GM23338 (cell line): ENCODE results near the gene TNS4. TPM values are rescaled to one million over a fixed set of nuclear protein-coding genes. Genes with fewer than 3 reads are reported as not detected.

ENCODE experiments used
- ATAC-seq: fragments of 200-7000 bp; cut with Tn5 transposase; 3 replicates; pipeline ENCODE4 v1.9.1; 2020
- DNase-seq: peaks from one replicate; pipeline ENCODE4 v3.0.0-alpha.2; 2015; ENCODE audit warnings: low spot score
- H2AFZ ChIP-seq: fragments of 200-600 bp; sonication (generic); 2 replicates; pipeline ENCODE4 v1.8.0; 2016; ENCODE audit warnings: antibody characterized with exemption, mild to moderate bottlenecking, moderate library complexity
- H3F3A ChIP-seq: fragments of 200-600 bp; sonication (generic); replicated peaks from 2 replicates; pipeline ENCODE4 v1.8.0; 2017; ENCODE audit warnings: antibody characterized with exemption, mixed run types, low read depth
- H3K27ac ChIP-seq: fragments of 200-600 bp; sonication (generic); 2 replicates; pipeline ENCODE4 v1.6.1; 2016; ENCODE audit warnings: low read depth
- H3K27me3 ChIP-seq: fragments of 200-600 bp; sonication (generic); 2 replicates; pipeline ENCODE4 v1.8.0; 2016; ENCODE audit warnings: mild to moderate bottlenecking, mixed run types, moderate library complexity; ENCODE audit not compliant: insufficient read depth
- H3K36me3 ChIP-seq: fragments of 200-600 bp; sonication (generic); 2 replicates; pipeline ENCODE4 v1.8.0; 2016; ENCODE audit warnings: mild to moderate bottlenecking; ENCODE audit not compliant: insufficient read depth
- H3K4me1 ChIP-seq: fragments of 200-600 bp; sonication (generic); 2 replicates; pipeline ENCODE4 v1.8.0; 2016; ENCODE audit warnings: mild to moderate bottlenecking, moderate library complexity; ENCODE audit not compliant: insufficient read depth
- H3K4me2 ChIP-seq: fragments of 200-600 bp; sonication (generic); 2 replicates; pipeline ENCODE4 v1.7.1; 2017; ENCODE audit warnings: mixed run types
- H3K4me3 ChIP-seq: fragments of 200-600 bp; sonication (generic); 2 replicates; pipeline ENCODE4 v1.6.1; 2016; ENCODE audit warnings: mixed run types
- H3K79me2 ChIP-seq: fragments of 200-600 bp; sonication (generic); replicated peaks from 2 replicates; pipeline ENCODE4 v1.8.0; 2017; ENCODE audit warnings: mild to moderate bottlenecking; ENCODE audit not compliant: insufficient read depth
- H3K9me2 ChIP-seq: fragments of 200-600 bp; sonication (generic); 2 replicates; pipeline ENCODE4 v1.8.0; 2017; ENCODE audit not compliant: insufficient read depth
- H4K20me1 ChIP-seq: fragments of 200-600 bp; sonication (generic); replicated peaks from 2 replicates; pipeline ENCODE4 v1.8.0; 2017; ENCODE audit warnings: mild to moderate bottlenecking; ENCODE audit not compliant: insufficient read depth
- H3K27ac Mint-ChIP-seq: 2 replicates; pipeline ENCODE4 v1.8.0; 2020; ENCODE audit warnings: inconsistent platforms, mild to moderate bottlenecking, moderate library complexity, mixed read lengths
- H3K27me3 Mint-ChIP-seq: 3 replicates; pipeline ENCODE4 v1.8.0; 2022; ENCODE audit warnings: low read depth, mild to moderate bottlenecking, moderate library complexity, mixed read lengths, inconsistent platforms; ENCODE audit not compliant: insufficient read depth, poor library complexity
- H3K36me3 Mint-ChIP-seq: 3 replicates; pipeline ENCODE4 v1.8.0; 2021; ENCODE audit warnings: low read depth, mild to moderate bottlenecking, inconsistent platforms, moderate library complexity, mixed read lengths
- H3K4me1 Mint-ChIP-seq: 3 replicates; pipeline ENCODE4 v1.8.0; 2020; ENCODE audit warnings: mild to moderate bottlenecking, inconsistent platforms, mixed read lengths
- H3K4me3 Mint-ChIP-seq: 3 replicates; pipeline ENCODE4 v1.8.0; 2021; ENCODE audit warnings: moderate library complexity, mild to moderate bottlenecking, inconsistent platforms, mixed read lengths
- H3K9me3 Mint-ChIP-seq: 3 replicates; pipeline ENCODE4 v1.8.0; 2020; ENCODE audit warnings: moderate library complexity, mild to moderate bottlenecking, inconsistent platforms, mixed read lengths
- EZH2 ChIP-seq: fragments of 200-600 bp; sonication (generic); IDR thresholded peaks from one replicate; pipeline ENCODE4 v1.8.0; 2017; ENCODE audit warnings: antibody characterized with exemption, mild to moderate bottlenecking, low read depth; ENCODE audit not compliant: unreplicated experiment
- EZH2phosphoT487 ChIP-seq: fragments of 200-600 bp; sonication (generic); IDR thresholded peaks from one replicate; pipeline ENCODE4 v1.8.1; 2018; ENCODE audit warnings: antibody characterized with exemption; ENCODE audit not compliant: unreplicated experiment
- JUNB ChIP-seq: IDR thresholded peaks from one replicate; pipeline ENCODE4 v1.6.1; 2016; ENCODE audit warnings: antibody characterized with exemption; ENCODE audit not compliant: unreplicated experiment
- NANOG ChIP-seq: IDR thresholded peaks from 2 replicates; pipeline ENCODE4 v1.6.1; 2016; ENCODE audit warnings: antibody characterized with exemption, borderline replicate concordance
- POLR2AphosphoS5 ChIP-seq: IDR thresholded peaks from 2 replicates; pipeline ENCODE4 v1.6.1; 2016; ENCODE audit warnings: antibody characterized with exemption, low read depth
- STAT1 ChIP-seq: IDR thresholded peaks from one replicate; pipeline ENCODE4 v1.6.1; 2016; ENCODE audit warnings: antibody characterized with exemption; ENCODE audit not compliant: unreplicated experiment
- ZNF114 ChIP-seq: fragments of 250-450 bp; sonication (Bioruptor Pico); IDR thresholded peaks from 2 replicates; pipeline ENCODE4 v1.5.0; 2020; ENCODE audit warnings: mild to moderate bottlenecking, moderate library complexity
- polyA plus RNA-seq: library from polyadenylated mRNA; unstranded; fragments of >200 nt; fragmentation: Nextera tagmentation; extraction: Ambion mirVana; gene quantifications from 2 replicates; pipeline ENCODE4 v1.2.1, GENCODE V29; 2016
- total RNA-seq: library from RNA; depleted of rRNA; stranded (reverse); fragments of >200 nt; shearing (Covaris generic); gene quantifications from 2 replicates; pipeline ENCODE4 v1.2.3, GENCODE V29; 2014
- TF ChIP-seq, protein P1 (sequence below): IDR thresholded peaks from 2 replicates; pipeline ENCODE4 v1.6.1; 2016; ENCODE audit warnings: antibody characterized with exemption
- TF ChIP-seq, protein P2 (sequence below): IDR thresholded peaks from one replicate; pipeline ENCODE4 v1.6.1; 2018; ENCODE audit warnings: antibody characterized with exemption; ENCODE audit not compliant: unreplicated experiment

Gene TNS4
- total and polyA plus RNA-seq, 2 experiments from 2014 or later, result 0.31 to 4.9 TPM

GRCh38 chr17:40474419-40475002 lies 26.9 kb downstream of the TNS4 start (continued):
- TF ChIP-seq JUNB (no peak), STAT1 (no peak), EZH2phosphoT487 (no peak), POLR2AphosphoS5 (no peak), ZNF114 (CRISPR knock-in tag) (no peak), EZH2 (no peak), NANOG (no peak)
- TF ChIP-seq, protein P1, sequence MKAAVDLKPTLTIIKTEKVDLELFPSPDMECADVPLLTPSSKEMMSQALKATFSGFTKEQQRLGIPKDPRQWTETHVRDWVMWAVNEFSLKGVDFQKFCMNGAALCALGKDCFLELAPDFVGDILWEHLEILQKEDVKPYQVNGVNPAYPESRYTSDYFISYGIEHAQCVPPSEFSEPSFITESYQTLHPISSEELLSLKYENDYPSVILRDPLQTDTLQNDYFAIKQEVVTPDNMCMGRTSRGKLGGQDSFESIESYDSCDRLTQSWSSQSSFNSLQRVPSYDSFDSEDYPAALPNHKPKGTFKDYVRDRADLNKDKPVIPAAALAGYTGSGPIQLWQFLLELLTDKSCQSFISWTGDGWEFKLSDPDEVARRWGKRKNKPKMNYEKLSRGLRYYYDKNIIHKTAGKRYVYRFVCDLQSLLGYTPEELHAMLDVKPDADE, result no peak

- Histone ChIP-seq H3K4me3 (no peak overlapping the region), H3K4me1 (peaks cover 15% of the 10 kb centered on the region), H2AFZ (no peak overlapping the region), H3K27ac (no peak overlapping the region), H3K9me2 (no peaks in the 10 kb centered on the region), H3K36me3 (no peaks in the 10 kb centered on the region), H3K4me2 (no peak overlapping the region), H3K27me3 (no peaks in the 10 kb centered on the region), H4K20me1 (no peaks in the 10 kb centered on the region), H3F3A (no peaks in the 10 kb centered on the region), H3K79me2 (no peaks in the 10 kb centered on the region)
- Mint-ChIP-seq H3K36me3 (peaks cover 21% of the 10 kb centered on the region), H3K27ac (no peak overlapping the region), H3K9me3 (peaks cover 26% of the 10 kb centered on the region), H3K4me3 (no peak overlapping the region; the same call in 2 of the 3 replicates), H3K27me3 (peaks cover 24% of the 10 kb centered on the region), H3K4me1 (peaks cover 22% of the 10 kb centered on the region)
- ATAC-seq, result no peak
- DNase-seq, result no peak
- TF ChIP-seq, protein P2, sequence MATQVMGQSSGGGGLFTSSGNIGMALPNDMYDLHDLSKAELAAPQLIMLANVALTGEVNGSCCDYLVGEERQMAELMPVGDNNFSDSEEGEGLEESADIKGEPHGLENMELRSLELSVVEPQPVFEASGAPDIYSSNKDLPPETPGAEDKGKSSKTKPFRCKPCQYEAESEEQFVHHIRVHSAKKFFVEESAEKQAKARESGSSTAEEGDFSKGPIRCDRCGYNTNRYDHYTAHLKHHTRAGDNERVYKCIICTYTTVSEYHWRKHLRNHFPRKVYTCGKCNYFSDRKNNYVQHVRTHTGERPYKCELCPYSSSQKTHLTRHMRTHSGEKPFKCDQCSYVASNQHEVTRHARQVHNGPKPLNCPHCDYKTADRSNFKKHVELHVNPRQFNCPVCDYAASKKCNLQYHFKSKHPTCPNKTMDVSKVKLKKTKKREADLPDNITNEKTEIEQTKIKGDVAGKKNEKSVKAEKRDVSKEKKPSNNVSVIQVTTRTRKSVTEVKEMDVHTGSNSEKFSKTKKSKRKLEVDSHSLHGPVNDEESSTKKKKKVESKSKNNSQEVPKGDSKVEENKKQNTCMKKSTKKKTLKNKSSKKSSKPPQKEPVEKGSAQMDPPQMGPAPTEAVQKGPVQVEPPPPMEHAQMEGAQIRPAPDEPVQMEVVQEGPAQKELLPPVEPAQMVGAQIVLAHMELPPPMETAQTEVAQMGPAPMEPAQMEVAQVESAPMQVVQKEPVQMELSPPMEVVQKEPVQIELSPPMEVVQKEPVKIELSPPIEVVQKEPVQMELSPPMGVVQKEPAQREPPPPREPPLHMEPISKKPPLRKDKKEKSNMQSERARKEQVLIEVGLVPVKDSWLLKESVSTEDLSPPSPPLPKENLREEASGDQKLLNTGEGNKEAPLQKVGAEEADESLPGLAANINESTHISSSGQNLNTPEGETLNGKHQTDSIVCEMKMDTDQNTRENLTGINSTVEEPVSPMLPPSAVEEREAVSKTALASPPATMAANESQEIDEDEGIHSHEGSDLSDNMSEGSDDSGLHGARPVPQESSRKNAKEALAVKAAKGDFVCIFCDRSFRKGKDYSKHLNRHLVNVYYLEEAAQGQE, result no peak
- TF ChIP-seq JUNB (no peak), EZH2phosphoT487 (no peak), POLR2AphosphoS5 (no peak), ZNF114 (CRISPR knock-in tag) (no peak), NANOG (no peak), EZH2 (no peak)
Observed at GRCh38 chr17:40473573-40474365, 27.7 kb downstream of the TNS4 start.
